AG20443 (cell line): Measurements from ENCODE around the gene NMRK2.
"Not testable (repeated sequence)": the region's sequence is repeated elsewhere in the genome, so short reads cannot be mapped to it uniquely, and the experiment has no call there.

ENCODE experiments used
- DNase-seq: peaks from one replicate; pipeline ENCODE4 v3.0.0; 2012; ENCODE audit warnings: low spot score, mixed read lengths

NMRK2 gene

DNA sequence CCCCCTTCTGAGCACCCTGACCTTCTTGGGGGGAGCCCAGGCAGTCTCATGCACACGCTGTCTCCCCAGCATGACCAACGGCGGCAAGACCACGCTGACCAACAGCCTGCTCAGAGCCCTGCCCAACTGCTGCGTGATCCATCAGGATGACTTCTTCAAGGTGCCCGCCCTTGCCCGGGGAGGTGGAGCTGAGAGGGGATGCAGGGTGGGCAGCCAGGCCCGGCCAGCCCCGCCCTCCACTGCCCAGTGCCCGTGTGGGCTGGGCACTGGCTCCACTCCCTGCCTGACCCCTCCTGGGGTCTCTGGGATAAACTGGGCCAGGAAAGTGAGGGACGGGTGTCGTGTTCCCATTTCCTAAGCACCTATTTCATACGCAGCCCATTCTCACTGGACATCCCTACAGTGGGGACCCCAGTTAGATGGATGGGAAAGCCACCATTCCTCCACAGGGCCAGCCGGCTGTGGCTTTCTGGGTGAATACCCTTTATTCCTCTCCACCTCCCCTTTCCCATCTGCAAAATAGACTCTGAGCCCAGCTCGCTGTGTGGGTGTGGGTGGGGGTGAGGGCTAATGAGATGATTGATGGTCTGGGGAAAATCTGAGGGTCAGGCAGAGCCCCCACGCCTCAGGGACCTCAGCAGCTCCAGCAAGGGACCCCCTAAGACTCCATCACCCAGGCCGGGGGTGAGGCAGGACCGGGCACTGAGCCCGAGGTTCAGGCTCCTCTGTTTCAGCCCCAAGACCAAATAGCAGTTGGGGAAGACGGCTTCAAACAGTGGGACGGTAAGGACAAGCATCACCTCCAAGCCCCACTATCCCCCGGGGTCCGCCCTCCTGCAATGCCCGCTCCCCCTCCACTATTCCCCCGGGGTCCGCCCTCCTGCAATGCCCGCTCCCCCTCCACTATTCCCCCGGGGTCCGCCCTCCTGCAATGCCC, 3.9 kb downstream of the NMRK2 start:
- DNase-seq = no peak

DNA sequence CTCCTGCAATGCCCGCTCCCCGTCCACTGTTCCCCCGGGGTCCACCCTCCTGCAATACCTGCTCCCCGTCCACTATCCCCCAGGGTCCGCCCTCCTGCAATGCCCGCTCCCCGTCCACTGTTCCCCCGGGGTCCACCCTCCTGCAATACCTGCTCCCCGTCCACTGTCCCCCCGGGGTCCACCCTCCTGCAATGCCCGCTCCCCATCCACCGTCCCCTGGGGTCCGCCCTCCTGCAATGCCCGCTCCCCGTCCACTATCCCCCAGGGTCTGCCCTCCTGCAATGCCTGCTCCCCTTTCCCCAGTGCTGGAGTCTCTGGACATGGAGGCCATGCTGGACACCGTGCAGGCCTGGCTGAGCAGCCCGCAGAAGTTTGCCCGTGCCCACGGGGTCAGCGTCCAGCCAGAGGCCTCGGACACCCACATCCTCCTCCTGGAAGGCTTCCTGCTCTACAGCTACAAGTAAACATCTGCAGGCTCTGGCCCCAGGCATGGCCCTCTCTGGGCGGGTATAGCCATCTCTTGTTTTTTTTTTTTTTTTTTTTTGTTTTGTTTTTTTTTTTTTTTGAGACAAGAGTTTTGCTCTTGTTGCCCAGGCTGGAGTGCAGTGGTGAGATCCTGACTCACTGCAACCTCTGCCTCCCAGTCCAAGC, 5.6 kb downstream of the NMRK2 start:
- DNase-seq = not testable (repeated sequence)

DNA sequence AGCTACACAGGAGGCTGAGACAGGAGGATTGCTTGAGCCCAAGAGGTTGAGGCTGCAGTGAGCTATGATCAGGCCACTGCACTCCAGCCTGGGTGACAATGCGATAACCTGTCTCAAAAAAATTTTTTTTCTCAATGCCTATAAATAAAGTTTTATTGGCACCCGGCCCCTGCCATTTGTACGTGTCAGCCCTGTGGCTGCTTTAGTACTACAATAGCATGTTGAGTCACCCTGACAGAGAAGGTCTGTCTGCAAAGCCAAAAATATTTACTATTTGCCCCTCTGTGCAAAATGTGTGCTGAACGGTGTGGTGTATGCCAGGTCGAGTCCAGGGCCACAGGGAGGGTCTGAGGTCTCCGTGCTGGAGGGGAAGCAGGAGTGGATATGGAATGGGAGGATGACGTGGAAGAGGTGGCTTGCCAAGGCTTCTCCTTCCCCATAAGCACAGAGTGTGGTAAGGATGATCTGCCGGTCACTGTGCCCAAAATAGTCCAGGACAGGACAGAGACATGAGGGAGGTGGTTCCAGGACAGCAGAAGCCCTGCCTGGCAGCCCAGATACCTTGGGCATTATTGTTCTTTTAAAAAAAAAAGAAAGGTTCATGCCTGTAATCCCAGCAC, 10.0 kb downstream of the NMRK2 start:
- no peak for DNase-seq

DNA sequence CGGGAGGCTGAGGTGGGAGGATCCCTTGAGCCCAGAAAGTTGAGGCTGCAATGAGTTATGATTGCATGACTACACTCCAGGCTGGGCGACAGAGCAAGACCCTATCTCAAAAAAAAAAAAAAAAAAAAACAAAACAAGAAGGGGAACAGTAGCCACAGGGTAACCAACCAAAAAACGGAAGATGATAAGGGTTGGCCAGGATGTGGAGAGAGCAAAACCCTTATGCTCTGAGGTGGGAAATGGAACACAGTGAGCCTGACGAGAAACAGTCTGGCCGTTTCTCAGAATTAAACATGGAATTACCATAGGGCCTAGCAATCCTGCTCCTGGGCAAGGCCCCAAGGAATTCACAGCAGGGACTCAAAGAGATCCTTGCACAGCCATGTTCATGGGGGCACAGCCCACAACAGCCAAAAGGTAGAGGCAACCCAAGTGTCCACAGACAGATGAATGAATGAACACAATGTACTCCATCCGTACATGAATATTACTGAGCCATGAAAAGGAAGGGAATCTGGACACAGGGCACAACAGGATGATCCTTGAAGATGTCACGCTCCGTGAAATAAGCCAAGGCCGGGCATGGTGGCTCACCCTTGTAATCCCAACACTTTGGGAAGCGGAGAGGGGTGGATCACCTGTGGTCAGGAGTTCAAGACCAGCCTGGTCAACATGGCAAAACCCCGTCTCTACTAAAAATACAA, 11.3 kb downstream of the NMRK2 start:
- no peak for DNase-seq

DNA sequence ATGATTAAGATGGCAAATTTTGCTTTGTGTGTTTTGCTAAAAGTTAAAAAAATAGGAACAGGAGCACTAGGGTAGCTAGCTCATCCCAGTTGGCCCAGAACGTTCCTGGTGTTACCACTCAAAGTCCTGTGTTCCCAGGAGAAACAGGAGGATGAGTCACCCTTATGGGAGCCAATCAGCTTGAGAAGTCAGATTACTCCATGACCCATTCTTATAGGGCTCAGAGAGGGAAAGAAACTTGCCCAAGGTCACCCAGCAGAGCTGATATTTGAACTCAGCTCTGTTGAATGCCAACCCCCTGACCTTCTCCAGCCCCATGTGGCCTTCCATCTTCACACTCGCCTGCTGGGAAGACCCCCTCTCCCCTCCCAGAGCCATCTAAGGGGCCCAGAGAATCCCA, 13.0 kb downstream of the NMRK2 start:
- no peak for DNase-seq

DNA sequence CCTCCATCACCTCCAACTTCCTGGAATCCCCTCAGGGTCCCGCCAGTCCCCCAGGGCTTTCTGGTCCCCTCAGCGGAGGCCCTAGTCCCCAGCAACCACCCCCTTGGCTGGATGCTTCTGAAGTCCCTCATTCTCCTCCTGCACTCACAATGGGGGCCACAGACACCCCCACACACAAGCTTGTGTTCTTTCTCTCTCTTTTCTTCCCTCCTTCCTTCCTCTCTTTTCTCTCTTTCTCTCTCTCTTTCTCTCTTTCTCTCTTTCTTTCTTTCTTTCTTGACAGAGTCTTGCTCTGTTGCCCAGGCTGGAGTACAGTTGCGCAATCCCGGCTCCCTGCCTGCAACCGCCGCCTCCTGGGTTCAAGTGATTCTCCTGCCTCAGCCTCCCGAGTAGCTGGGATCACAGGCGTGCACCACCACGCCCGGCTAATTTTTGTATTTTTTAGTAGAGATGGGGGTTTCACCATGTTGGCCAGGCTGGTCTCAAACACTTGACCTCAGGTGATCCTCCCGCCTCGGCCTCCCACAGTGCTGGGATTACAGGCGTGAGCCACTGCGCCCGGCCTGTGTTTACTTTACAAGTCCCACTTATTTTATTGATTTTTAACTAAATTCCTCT, 14.6 kb downstream of the NMRK2 start:
- DNase-seq = not testable (repeated sequence)

DNA sequence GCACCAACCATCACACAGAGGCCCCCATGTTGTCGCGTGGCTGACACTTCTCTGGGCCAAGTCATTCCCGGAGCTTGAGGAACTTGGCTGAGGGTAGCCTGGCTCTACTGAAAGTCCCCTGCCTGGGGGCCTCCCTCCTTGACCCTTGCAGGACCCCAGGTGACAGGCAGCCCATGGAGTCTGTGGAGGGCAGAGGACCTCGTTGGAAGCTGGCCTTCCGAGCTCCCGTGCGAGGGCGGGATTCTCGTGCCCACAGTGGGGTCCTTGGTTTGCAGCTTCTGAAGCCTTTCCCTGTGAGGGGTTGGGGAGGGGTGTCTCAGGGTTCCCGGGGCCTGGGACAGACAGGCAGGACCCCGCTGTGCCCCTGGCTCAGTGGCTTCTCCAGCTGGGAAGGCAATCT, 16.4 kb downstream of the NMRK2 start:
- DNase-seq = no peak

DNA sequence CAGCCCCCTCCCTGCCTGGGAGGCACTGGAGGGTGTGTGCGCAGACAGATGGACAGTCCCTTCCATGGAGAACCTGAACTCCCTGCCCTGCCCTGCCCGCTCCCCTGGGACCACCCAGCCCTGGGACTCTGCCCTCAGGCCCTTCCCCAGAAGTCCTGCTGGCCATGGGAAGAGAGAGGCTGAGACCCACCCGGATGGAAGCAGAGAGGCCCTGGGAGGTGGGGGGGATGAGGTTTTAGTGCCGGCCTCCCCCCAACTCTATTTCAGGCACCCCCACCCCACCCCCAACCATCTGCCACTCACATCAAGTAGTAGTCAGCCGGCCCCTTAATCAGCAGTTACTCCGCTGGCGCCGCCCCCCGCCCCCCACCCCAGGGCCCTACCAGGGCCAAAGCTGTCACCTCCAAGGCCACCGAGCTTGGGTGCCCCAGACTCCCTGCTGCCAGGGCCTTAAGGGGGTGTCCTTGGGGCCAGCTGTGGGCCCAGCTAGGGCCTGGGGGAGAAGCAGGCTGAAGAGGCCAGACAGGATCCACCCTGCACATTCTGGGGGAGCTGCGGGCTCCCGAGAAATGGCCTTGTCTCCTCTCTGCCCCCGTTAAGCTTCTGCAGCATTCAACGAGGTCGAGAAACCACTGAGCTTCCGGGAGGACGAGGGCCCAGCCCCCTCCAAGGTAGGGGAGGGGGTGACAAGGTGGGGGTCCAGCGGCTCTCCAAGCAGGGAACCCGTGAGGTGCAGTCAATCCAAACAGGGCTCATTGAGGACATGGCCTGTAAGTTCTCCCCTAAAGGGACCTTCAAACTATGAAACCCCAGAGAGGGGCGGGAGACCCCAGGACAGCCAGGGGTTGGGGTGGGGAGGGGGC, 17.4 kb downstream of the NMRK2 start:
- DNase-seq = no peak

DNA sequence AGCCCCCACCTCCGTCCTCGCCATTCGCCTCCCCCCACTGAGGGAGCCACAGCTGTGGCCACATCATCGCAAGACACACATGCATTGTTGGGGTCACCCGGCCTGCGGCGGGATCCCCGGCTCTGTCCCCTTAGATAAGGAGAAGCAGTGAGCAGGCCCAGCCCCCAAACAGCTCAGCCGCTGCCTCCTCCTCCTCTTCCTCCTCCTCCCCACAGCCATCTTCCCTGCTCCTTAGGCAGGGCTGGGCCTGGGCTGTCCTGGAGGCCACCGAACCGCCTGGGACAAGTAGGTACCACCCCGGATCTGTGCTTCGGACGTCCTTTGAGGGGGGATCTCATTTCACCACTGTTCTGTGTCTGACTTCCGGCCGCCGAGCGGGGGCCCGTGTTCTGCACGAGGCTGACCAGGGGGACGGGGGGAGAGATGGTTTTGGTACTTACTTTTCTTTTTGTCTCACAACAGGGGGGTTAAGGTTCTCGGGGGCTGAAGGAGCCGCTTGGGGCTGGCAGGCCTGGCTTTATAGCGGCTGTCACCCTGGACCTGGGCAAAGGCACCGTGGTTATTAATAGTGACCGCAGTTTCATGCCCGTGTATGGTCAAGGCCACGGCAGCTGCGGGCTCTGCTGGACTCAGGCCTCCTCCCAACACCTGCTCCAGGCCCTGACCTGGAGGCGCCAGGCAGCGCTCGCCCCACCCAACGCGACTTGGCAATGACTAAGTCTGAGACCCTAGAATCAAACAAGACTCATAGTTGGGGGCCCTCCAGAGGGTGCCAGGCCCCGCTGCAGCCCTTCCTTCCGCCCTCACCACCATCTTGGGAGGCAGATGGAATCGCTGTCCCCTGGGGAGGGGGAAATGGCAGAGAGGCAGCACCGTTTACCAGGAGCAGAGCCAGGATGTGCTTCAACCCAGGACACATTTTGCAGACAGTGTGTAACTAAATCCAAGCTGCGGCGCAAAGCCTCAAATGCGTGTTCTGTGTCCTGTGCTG, 18.3 kb downstream of the NMRK2 start:
- no peak for DNase-seq

DNA sequence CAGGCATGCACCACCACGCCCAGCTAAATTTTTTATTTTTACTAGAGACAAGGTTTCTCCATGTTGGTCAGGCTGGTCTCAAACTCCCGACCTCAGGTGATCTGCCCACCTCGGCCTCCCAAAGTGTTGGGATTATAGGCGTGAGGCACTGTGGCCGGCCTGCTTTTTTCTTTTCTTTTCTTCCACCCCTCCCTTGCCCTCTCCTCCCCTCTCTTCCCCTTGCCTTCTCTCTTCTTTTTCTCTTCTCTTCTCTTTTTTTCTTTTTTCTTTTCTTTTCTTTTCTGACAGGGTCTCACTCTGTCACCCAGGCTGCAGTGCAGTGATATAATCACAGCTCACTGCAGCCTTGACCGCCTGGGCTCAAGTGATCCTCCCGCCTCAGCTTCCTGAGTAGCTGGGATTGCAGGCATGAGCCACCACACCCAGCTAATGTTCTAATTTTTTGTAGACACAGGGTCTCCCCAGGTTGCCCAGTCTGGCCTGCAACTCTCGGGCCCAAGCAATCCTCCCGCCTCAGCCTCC, 19.9 kb downstream of the NMRK2 start:
- DNase-seq = not testable (repeated sequence)

DNA sequence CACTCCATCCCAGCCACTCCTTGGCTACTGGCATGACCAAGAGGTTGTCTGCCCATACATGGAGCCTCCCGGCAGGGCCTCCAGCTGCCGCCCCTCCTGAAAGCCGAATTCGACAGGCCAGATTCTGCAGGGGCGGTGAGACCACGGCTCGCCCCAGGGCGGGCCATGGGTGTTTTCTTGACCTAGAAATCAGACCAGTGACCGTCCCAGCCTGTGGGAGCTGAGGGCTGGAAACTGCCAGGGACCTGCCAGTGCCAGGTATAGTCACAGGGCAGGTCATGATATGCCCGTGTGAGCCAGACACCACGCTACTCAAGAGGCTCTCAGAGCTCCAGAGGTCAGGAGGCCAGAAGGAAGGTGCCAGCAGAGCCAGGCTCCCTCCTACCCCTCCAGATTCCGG, 21.2 kb downstream of the NMRK2 start:
- no peak for DNase-seq

DNA sequence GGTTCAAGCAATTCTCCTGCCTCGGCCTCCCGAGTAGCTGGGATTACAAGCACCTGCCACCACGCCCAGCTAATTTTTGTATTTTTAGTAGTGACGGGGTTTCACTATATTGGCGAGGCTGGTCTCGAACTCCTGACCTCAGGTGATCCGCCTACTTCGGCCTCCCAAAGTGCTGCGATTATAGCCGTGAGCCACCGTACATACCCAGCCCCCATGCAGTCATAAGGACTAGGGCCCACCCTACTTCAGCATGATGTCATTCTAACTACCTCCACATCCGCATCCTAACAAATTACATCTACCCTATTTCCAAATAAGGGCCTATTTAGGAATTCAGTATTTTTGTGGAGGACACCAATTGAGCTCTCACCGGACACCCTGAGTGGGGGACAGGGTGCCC, 22.4 kb downstream of the NMRK2 start:
- DNase-seq = not testable (repeated sequence)

DNA sequence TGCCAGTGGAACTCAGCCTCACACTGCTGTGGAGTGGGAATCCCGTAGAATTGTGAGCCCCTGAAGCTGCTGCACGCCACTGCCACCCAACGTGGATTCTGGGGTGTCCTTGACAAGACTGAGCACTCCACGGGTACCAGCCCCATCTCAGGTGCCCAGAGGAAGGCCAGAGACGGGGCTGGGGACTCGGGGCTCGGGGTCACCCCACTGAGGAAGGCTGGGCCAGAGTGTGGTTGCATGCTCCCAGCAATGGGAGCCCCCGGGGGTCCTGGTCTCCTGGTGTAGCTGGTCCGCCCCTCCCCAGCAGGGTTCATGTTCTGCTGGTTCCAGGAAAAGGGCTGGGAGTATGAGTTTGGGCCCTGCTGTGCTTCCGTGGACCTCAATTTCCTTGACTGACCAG, 22.8 kb downstream of the NMRK2 start:
- no peak for DNase-seq

DNA sequence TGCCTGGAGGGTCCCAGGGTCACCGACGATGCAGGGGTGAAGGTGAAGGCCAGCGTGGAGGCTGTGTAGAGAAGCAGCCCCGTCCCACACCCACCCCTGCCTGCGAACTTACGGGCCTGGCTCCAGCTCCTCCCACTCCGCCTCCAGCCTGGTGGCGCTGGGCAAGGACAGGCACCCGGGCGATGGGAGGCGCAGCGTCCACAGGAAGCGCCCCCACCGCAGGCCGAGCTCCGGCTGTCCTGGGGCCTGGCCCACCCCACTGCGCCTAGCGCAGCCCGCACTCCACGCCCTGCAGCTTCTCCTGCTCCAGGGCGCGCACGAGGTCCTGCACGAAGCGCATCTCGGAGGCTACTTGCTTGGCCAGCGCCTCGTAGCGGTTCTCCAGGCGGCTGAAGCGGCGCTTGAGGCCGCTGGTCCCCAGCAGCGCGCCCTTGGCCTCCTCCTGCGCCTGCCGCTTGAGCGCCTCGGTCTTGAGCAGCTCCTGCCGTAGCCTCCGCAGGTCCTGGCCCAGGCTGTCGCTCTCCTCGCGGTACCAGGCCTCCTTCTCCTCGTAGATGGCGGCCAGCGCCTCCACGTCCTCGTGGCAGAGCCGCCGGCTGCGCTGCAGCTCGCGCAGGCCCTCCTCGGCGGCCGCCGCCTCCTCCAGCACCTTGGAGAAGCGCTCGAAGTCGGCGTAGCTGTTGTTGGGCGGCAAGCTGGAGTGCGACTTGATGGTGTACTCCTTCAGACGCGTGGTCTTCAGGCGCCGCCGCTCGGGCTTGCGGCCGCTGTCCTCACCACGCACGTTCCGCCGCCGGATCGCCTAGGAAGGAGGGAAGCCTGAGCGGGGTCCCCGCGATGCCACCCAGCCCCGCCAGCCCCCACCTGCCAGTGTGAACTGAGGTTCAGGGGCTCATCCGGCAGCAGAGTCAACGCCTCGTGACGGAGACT, 26.2 kb downstream of the NMRK2 start:
- no peak for DNase-seq

DNA sequence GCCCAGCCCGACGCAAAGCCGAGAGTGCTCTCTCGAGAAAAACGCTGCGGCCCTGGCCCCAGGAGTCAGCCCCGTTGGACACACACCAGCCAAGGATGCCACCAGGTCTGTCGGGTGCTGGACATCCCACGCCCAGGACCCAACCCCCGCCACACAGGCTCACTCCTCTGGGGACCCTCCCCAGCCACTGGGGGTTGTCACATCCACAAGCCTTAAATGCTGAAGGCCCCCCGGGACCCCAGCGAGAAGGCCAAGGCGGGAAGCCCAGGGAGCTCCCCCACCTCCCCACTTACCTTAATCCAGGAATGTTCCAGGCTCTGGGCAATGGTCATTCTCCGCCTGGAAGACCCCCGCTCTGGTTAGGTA, 26.9 kb downstream of the NMRK2 start:
- DNase-seq = no peak

DNA sequence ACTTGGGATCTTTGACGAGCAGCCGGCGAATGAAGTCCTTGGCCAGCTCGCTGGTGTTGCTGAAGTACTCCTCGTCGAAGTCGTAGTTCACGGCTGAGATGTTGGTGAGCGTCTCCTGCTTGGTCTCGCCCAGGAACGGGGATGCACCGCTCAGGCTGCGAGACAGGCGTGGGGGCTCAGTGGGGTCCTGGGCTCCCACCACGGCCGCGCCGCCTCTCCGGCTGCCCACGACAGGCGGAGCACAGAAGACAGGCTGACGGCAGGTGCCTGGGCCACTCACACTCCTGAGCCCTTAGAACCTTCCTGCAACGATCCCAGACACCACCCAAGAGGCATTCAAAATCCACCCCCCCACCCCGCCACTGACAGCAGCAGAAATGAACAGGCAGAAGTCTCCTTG, 28.1 kb downstream of the NMRK2 start:
- no peak for DNase-seq

DNA sequence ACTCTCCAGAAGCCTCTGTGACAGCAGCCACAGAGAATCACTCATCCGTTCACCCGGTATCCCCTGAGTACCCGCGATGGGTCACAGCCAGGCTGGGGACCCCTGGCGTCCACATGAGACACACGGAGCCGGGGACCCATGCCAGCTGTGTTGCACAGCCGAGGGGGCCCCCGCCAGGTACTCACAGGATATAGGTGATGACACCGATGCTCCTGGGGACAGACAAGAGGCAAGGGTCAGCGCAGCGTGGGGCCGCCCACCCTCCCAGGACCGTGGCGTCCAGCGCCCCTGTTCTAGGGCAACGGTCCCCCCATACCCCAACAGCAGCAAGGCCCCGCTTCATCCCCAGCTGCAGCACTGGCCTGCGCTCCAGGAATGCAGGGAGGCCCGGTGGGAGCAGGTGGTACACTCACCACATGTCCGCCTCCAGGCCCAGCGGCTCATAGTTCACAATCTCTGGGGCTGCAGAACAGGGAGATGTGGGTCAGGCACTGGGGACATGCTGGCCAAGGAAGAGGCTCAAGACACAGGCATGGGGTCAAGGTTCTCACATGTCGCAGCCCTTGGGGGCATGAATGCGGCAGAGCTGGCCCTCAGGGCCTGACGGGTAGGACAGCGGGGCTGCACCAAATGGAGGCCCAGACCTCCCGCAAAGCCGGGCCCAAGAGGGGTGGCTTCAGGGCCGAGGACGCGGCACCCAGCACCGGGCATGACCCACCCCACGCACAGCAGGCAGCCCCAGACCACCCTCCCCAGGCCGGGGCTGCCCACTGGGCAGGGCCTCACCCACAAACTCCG, 30.8 kb downstream of the NMRK2 start:
- DNase-seq = no peak
